DMS153 (cell line): ENCODE data around the gene C16orf92.

Experiments
- DNase-seq: peaks from one replicate; lab custom pipeline; 2025; lab: John Stamatoyannopoulos, UW

C16orf92 gene

GRCh38 chr16:30063278-30063892, 40.4 kb downstream of the C16orf92 start:
- DNase-seq, result no peak

GRCh38 chr16:30063893-30064728, 41.1 kb downstream of the C16orf92 start:
- peak; percentile 72 for DNase-seq

- no peak for DNase-seq
Observed at GRCh38 chr16:30064729-30065101, 41.7 kb downstream of the C16orf92 start.

GRCh38 chr16:30065102-30065942, 42.3 kb downstream of the C16orf92 start, which contains the start of gene ALDOA:
Gene ALDOA, plus strand, starts transcription at chr16:30065760. Its CDS starts 1,138 bp downstream, at chr16:30066898.
- DNase-seq, result peak; percentile 97

GRCh38 chr16:30065943-30066760, 43.2 kb downstream of the C16orf92 start:
- DNase-seq, result no peak

GRCh38 chr16:30066761-30067583, 44.0 kb downstream of the C16orf92 start:
- no peak for DNase-seq

- no peak for DNase-seq
Observed at GRCh38 chr16:30067584-30067916, 44.6 kb downstream of the C16orf92 start.

GRCh38 chr16:30068333-30068732, 45.3 kb downstream of the C16orf92 start:
- DNase-seq, result no peak

GRCh38 chr16:30068750-30069610, 46.0 kb downstream of the C16orf92 start:
- no peak for DNase-seq

GRCh38 chr16:30069611-30070462, 46.8 kb downstream of the C16orf92 start:
- no peak for DNase-seq

GRCh38 chr16:30070490-30070889, 47.5 kb downstream of the C16orf92 start:
- no peak for DNase-seq
